Suppressor macrophage treated with lipopolysaccharide for 4 hours (primary cell): ENCODE results near the gene DNAJB9.
A peak's percentile ranks its signal among the peaks of the same experiment; 100 is the strongest.

Source experiments
- DNase-seq: peaks from one replicate; pipeline ENCODE4 v3.0.0-alpha.2; 2020

The DNAJB9 gene

DNA sequence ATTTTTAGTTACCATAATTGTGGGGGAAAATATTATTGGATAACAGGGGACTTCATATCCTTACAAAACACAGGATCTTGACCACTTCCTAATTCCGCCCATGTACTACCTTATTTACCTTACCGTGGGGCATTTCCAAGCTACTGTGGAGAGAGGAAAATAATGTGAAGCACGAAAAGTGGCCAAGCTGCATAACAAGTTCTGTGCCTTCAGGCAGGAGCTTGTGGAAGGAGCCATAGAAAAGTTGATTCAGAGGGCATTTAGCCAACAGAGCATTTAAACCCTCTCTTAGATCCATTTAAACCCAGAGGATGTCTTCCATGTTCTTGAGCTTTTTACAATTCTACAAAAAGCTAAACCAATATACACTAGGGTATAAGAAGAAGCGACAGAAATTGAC, 41.6 kb downstream of the DNAJB9 start:
- DNase-seq = no peak

GRCh38 chr7:108613147-108613948, 43.7 kb downstream of the DNAJB9 start:
- DNase-seq = peak; percentile 66

GRCh38 chr7:108613949-108614381, 44.3 kb downstream of the DNAJB9 start:
- DNase-seq = no peak

DNA sequence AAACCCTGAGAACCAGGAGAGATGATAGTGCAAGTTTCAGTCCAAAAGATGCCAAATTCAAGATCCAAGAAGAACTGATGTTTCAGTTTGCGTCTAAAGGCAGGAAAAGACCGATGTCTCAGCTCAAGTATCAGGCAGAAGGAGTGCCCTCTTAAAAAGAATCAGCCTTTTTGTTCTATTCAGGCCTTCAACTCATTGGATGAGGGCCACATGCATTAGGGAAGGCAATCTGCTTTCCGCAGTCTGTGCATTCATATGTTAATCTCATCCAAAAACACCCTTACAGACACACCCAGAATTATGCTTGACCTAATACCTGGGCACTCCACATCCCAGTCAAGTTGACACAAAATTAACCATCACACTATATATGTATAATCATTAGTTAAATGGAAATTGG, 45.2 kb downstream of the DNAJB9 start:
- no peak for DNase-seq

- no peak for DNase-seq
These were observed 48.4 kb downstream of the DNAJB9 start for GRCh38 chr7:108618056-108618455.

GRCh38 chr7:108623220-108623619, 53.5 kb downstream of the DNAJB9 start:
- DNase-seq = no peak
